ENCODE data around the gene RAVER1.
A peak's percentile ranks its signal among the peaks of the same experiment; 100 is the strongest.
"Not testable (repeated sequence)": the region's sequence is repeated elsewhere in the genome, so short reads cannot be mapped to it uniquely, and the experiment has no call there.

The RAVER1 gene

GRCh38 chr19:10291554-10292205 is 41.6 kb downstream of the RAVER1 start:
- DNase-seq, result no peak

GRCh38 chr19:10290876-10291553 is 42.3 kb downstream of the RAVER1 start:
- peak in 7 of 51 donors; percentile 4 to 58 (median 15) for DNase-seq

- no peak for DNase-seq
These were observed 42.9 kb downstream of the RAVER1 start for GRCh38 chr19:10290357-10290875.

GRCh38 chr19:10289836-10290356 is 43.4 kb downstream of the RAVER1 start, which contains the start of gene ICAM5:
ICAM5 (plus strand) TSS chr19:10289952; CDS start chr19:10290044, 92 bp downstream.
- peak in 6 of 51 donors; percentile 12 to 67 (median 30) for DNase-seq

GRCh38 chr19:10289167-10289835 is 44.0 kb downstream of the RAVER1 start:
- peak in 5 of 51 donors; percentile 11 to 79 (median 44) for DNase-seq

- DNase-seq, result peak in 4 of 51 donors; percentile 25 to 76 (median 41)
These were observed 44.6 kb downstream of the RAVER1 start for GRCh38 chr19:10288662-10289166.

- DNase-seq, result no peak
These were observed 46.3 kb downstream of the RAVER1 start, which contains the start of gene ICAM4 for GRCh38 chr19:10286803-10287737. ICAM4 (plus strand) TSS chr19:10286955; CDS start chr19:10287013, 58 bp downstream.

- DNase-seq, result no peak
These were observed 47.9 kb downstream of the RAVER1 start for GRCh38 chr19:10285393-10285792.

GRCh38 chr19:10284960-10285278 is 48.4 kb downstream of the RAVER1 start:
- DNase-seq, result no peak

- DNase-seq, result no peak
These were observed 49.0 kb downstream of the RAVER1 start for GRCh38 chr19:10284065-10284959.

GRCh38 chr19:10283301-10284064 is 49.8 kb downstream of the RAVER1 start:
- DNase-seq, result no peak

- DNase-seq, result not testable (repeated sequence)
These were observed 51.3 kb downstream of the RAVER1 start for GRCh38 chr19:10282043-10282442.

- DNase-seq, result no peak
These were observed 53.4 kb downstream of the RAVER1 start for GRCh38 chr19:10279737-10280442.

GRCh38 chr19:10278935-10279334 is 54.4 kb downstream of the RAVER1 start:
- DNase-seq, result no peak

GRCh38 chr19:10277795-10278589 is 55.3 kb downstream of the RAVER1 start:
- no peak for DNase-seq

- no peak for DNase-seq
These were observed 58.7 kb downstream of the RAVER1 start for GRCh38 chr19:10274589-10274988.

- peak in 2 of 51 donors; percentile 4 to 17 for DNase-seq
These were observed 61.7 kb downstream of the RAVER1 start for GRCh38 chr19:10271543-10272086.
